Activated CD8-positive, alpha-beta memory T cell treated with anti-CD3 and anti-CD28 coated beads for 24 hours (primary cell): ENCODE measurements around the gene SH3BGRL2.
"Not testable (repeated sequence)": the region's sequence is repeated elsewhere in the genome, so short reads cannot be mapped to it uniquely, and the experiment has no call there.

Experiments used
- DNase-seq: peaks from one replicate; pipeline ENCODE4 v3.0.0-alpha.2; 2020

SH3BGRL2 gene

DNA sequence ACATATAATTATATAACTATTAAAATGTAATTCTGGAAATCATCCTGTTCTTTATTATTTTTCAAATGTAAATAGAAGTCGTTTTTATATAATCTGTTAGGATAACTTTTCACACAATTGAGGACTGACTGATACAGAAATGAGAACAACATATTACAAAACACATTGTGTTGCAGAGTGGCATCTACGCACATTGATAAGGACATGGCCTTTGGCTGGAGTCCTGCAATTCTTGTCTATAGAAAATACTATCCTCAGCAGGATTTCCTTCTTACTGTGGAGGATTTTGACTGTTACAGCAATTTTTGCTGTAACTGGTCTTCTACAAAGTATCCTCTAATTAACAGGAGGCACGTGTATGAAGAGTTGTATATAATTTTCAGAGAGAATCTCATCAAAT is 19.8 kb downstream of the SH3BGRL2 start:
- DNase-seq = no peak

DNA sequence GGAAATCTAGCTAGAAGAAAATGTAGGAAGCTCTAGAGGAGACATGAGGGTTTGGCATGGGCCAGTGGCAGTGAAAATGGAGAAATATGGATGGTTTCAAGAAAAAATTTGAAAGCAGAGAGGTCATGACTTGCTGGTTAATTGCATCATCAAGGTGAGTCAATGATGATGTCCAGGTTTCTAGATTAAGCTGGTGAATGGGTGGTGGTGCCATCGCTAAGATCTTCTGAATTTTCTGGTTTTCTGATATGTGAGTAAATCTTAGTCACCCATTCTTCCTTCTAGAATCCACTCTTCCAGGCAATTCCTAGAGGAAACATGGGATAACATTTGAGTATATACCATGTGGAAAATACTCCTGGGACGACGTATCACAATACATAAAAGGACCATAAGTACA is 25.0 kb downstream of the SH3BGRL2 start:
- no peak for DNase-seq

DNA sequence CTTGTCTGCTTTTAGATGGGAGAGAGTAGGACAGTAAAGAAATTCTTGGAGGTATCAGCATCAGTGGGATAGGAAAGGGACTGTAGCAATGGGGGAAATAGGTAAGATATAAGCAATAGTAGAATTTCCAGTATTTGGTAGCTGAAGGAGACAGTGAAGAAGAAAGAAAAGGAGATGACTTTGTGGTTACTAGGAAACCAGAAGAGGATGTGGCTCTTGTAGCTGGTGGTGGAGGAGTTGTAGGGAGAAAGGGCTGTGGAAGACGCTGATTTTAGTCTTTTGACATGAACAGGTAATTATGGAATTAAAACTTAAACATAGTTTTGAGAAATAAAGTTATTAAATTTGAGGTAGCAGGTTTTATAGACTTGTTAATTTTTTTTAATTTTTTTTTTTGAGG is 26.1 kb downstream of the SH3BGRL2 start:
- DNase-seq = no peak

DNA sequence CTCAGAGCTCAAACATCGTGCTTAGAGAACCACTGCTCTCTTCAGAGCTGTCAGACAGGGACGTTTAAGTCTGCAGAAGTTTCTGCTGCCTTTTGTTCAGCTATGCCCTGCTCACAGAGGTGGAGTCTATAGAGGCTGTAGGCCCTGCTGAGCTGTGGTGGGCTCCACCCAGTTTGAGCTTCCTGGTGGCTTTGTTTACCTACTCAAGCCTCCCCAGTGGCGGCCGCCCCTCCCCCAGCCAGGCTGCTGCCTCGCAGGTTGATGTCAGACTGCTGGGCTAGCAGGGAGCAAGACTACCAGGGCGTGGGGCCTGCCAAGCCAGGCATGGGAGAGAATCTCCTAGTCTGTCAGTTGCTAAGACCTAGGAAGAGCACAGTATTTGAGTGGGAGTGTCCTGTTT is 32.5 kb downstream of the SH3BGRL2 start:
- not testable (repeated sequence) for DNase-seq

DNA sequence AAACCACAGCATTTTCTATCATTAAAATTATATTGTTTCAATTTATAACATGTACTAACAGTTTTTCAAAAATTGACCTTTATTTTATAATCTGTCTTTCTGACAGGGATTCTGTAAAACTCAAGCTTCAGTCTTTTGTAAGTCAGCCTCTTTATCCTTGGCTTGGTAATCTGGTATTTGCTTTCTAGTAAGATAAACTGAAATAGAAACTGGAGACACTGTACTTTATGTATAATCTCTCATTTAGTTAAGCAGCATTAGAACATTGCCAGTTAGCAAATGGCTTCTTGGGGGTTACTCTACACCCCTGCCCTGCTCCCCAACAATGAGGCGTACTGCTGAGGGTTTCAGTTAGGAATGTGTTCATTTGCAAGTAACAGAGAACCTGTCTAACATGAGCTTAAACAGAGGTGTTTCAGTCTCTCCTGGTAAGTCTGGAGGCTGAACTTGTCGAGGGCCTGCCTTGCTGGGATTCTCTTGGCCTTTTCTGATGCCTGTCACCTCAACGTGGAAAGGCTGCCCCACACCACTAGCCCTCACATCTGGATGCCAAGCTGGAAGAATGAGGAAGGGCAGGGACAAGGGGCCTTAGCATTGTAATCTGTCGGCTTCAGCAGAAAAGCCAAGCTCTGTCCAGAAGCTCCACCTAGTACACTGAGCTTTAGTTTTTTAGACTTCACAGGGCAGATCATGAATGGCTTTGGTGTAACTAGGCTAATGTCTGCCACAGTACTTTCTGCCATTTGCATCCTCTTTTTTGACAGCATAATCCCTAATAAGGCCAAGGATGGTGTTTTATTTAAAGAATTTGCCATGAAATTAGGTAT is 34.8 kb downstream of the SH3BGRL2 start:
- no peak for DNase-seq

DNA sequence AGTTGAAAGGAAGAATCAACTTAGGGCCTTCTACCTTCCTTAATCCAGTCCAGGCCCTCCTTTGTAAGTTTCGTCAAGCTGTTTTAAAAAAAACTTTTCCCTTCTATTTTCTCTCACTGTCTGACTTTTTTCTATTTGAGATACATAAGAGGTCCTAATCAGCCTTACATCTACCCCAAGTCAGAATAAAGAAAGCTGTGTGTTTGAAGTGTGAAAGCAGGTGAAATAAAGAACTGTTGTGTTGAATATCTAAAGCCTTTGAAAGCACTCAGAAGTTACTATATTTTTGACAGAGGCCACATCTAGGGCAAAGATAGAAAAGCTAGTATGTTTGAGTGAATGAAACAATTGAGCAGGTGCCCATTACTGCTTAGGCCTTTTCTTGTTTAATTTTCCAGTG is 35.5 kb downstream of the SH3BGRL2 start:
- DNase-seq = no peak

DNA sequence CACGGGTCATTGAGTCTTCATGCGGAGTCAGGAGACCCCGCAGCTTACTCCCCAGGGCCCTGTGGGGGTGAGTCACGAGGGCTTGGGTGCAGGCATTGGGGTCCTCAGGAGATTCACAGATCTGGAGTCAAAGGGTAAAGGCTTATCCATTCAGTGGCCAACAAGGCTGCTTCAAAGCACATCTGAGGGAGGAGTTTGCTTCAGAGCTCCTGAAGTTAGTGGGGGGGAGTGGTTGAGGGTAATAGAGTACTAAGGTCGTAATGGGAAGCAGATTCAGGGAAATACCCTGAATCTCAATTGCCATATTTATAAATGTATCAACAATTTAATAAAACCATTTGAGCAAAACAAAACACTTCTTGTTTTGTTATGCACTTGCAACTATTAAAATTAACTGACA is 37.3 kb downstream of the SH3BGRL2 start:
- DNase-seq = no peak

DNA sequence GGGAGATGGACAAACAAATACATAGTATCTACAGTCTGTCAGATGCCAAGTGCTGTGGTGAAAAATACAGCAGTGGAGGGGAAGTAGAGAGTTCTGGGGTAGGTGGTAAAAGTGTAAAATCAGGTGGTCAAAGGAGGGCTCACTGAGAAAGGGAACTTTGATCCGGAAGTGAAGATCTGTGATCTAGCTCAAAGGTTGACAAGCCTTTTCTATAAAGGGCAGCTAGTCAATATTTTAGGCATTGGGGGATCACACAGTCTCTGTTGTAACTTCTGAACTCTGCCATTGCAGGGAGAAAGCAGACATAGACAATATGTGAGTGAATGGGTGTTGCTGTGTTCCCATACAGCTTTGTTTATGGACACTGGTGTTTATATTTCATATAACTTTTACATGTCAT is 38.6 kb downstream of the SH3BGRL2 start:
- no peak for DNase-seq

DNA sequence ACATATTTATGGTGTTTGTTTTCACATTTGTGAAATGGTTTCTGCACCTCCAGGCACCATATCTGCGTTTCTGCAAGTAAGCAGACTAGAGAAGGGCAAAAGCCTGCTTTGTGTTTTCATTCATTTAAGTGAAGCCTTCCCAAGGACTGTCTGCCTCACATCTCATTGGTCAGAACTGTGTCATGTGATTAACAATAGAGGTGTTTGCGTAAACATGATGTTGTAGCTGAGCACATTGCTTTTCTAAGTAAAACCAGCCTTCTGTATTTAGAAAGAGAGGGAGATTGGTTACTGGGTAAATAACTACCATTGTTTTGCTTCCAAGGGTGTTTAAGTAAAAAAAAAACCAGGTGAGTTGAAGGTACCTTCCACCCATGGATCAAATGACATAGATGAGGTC is 39.7 kb downstream of the SH3BGRL2 start:
- no peak for DNase-seq

DNA sequence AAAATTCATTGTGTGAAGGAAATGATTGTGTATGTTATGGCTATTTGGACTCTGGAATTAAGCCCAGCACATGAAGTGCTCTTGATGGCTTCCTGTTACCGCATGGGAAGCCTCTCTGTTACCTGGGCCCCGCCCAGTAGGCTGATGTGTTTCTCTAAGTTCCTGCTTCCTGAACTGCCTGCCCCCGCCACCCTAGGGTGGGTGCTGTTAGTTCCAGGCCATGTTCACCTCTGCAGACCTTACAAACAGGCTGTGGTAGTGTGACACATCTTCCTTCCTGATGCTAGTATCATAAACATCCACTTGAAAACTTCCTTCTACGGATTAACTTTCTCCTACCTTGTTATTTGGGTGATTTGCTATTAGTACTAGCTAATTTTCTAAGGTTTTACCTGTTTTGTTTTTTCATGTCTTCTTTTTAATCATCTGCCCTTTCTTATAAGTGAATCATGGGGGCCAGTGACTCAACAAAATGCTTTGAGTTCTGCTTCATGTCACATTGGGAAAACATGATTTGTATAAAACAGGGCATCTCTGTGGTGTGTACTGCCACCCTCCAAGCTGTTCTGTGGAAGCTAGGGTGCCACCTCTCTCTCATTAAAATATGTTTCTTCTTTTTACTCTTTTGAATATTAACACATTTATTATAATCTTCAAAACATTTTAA is 40.6 kb downstream of the SH3BGRL2 start:
- DNase-seq = peak; percentile 75

DNA sequence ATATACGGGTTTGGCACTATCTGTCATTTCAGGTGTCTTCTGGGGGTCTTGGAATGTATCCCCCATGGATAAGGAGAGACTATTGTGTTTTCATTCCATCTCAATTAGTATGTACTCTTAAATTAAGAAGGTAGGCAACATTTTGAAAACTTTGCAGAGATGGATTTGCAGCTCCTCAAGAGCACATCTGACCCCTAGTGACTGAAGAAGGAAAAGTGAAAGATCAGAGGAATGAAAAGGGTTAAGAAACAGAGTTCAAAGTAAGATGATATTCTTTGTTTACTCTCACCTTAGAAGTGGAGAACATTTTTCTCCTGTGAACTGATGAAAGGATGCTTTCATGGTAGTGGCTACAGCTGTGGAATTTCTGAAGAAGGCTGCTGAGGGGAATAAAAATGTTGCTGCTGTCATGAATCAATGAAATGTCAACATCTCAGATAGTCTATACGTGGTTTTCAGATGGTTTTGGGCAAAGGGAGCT is 41.5 kb downstream of the SH3BGRL2 start:
- no peak for DNase-seq

DNA sequence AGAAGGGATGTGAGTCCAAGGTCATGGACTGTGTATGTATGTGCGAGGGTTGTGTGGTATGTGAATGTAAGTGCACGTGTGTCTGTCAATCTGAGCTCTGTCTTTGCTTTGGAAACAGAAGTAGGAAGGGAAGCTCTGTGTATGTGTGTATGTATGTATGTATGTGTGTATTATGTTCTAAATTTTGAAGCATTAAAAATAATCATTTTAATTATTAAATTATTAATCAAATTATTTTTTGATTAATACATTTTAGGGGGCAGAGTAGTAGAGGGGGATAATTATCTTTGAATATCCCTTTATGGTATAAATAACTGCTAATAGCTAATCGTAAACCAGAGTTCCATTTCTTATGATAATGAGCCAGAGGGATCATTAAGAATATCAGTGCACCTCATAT is 42.8 kb downstream of the SH3BGRL2 start:
- no peak for DNase-seq

DNA sequence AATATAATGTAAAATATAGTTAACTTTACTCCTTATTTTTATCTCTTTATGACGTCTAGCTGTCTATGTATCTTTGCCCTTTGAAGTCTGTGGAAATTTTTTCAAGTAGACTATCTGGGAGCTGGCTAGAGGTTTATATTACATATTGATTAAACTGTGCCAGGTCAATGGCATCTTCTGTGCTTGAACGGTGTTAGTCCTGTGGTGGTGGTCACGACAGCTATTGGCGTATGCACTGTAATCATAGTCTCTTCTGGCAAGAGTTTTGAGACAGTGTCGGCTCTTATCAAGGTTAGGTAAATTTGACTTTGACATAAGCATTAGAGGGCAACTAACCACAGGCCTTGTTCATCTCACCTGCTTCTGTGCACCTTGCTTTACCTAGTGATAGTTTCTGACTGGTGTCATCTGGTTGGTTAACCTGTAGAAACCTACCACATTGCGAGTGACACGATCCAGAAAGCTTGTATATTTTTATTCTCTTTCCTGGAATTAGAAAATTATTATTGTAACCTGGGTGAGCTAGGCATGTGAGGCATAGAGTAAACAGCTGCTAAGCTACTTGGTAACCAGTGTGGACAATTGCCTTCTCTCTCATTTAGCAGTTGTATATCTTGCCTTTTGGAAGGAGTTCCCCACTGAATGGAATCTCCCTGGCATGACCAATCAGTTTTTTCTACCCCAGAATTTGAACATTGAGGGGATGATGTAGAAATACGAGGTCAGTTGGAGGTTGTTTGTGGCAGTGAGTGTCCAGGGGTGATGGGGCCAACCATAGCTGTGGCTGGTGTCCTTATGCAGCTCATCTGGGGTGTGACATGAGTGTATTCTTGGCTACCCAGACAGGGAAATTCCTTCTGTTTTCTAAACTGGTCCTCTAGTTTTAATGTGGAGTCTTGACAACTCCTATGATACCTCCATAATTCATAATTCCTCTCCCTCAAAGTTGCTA is 45.9 kb downstream of the SH3BGRL2 start:
- no peak for DNase-seq

DNA sequence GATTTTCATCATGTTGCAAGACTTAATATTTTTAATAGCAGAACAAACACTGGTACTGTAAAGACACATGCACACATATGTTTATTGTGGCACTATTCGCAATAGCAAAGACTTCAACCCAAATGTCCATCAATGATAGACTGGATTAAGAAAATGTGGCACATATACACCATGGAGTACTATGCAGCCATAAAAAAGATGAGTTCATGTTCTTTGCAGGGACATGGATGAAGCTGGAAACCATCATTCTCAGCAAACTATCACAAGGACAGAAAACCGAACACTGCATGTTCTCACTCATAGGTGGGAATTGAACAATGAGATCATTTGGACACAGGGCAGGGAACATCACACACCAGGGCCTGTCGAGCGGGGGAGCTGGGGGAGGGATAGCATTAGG is 51.6 kb downstream of the SH3BGRL2 start:
- not testable (repeated sequence) for DNase-seq

DNA sequence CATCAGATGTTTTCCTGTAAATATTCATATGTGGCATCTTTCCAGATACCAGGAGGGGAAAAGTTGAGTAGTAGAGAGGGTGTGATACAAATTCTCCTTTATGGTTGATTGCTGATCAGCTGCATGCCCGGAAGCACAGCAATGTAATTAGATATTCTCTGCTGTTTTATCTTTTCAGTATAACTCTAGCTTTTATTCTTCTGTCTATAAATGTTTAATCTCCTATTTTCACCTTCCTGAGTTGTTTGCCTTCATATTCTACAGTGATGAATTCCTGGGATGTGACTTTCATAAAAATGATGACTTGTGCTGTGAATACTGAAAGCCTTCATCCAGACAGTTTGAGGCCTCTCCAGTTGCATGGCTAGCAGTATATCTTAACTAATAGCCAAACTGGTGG is 53.7 kb downstream of the SH3BGRL2 start:
- no peak for DNase-seq

DNA sequence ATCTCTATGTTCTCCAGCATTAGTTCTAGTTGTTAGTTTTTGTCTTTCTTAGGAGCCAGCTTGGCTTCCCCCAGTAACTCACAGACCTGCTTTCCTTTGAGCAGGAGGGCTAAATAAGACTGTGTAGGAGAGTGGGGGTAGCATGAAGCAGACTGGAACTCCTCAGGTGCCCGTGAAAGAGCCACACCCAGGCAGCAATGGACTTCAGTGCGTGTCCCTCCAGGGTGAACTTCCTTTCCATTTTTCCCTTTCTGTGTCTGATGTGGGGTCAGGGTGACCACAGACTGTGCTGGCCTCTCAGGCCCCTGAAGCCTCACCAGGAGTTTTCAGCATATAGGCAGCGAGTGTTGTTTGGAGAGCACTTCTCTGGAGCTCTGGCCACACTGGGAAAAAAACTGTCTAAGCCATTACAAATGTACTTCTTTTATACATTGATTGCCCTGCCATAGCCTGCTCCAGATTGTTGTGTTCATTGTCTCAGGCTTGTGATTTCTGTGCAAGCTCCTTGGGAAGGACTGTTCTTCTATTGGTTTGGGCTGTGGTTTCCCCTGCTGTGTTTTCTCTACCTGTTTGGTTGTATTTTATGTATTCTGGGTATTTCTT is 55.7 kb downstream of the SH3BGRL2 start:
- DNase-seq = no peak

DNA sequence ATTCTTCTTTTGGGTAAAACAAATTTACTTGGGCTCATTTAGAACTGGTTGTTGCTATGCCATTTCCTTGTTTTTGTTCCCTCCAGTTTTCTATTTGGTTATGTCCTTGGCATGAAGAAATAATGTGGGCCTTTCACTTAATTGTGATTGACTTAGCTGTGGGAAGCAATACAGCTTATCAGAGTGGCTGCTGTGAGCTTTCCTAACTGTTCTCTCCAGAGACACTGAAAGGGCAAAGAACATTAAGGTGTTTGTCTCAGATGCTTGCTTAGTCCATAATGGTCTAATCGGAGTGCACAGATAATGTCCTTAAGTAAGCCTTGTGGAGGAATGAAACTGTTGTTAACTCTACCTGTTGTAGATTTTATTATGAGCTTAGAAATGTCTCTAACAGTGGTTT is 56.6 kb downstream of the SH3BGRL2 start:
- no peak for DNase-seq

DNA sequence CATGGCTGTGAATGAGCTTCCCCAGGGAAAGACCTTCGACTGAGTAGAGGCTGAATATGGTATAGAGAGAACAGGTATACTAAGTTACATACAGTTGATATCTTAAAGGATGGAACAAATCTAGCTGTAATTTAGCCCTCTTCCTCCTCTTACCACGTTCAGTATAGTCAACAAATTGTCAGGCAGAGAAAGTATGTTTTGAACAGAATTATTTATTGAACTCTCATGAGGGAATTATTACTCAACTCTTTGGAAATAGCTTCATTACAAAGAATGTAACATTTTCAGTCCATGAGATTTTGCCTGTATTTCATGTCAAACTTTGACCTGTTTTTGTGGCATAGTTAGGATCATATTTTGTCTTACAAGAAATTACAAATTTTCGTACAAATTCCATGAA is 63.0 kb downstream of the SH3BGRL2 start:
- no peak for DNase-seq

DNA sequence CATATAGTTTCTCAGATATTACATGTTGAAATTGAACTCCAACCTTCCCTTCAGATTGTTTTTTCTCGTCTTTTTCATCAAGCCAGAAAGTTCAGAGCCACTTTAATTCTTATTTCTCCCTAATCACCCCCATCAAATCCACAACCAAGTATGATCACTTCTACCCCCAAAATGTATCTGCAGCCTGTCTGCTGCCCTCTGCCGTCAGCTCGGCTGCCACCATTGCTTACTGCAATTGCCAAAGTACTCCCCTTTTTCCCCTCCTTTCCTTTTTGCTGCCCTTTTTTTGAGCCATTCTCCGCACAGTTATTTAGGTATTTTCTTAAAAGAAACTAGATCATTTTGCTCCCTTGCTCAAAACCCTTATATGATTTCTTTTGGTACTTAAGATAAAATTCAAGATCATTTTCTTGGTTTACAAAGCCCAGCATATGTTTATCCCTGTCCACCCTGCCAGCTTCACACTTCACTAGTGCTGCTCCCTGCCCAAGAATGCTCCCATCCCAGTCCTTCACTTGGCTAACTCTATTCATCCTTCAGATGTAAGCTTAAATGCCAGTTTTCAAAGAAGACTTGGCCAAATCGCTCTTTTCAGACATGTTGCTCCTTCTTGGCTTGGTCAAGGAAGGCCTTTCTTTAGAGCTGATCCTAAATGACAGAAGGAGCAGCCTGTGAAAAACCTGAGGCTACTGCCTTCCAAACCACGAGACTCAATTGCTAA is 63.7 kb downstream of the SH3BGRL2 start:
- DNase-seq = no peak

DNA sequence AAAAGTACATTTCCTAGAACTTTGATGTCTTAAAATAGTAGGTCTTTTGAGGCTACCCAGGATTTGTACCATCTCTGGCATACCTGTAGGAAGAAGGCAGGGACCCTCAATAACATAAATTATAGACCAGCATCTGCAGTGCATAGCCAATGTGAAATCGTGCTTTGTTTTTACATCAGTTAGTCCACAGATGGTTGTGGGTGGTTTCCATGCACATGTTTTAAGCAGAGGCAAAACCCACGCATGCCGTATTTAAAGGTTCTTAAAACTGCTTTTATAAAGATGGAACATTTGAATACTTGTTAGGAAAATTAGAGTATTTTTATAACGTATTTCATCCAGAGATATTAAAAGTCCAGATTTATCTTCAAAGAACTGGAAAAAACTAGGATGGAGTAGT is 66.3 kb downstream of the SH3BGRL2 start:
- no peak for DNase-seq

DNA sequence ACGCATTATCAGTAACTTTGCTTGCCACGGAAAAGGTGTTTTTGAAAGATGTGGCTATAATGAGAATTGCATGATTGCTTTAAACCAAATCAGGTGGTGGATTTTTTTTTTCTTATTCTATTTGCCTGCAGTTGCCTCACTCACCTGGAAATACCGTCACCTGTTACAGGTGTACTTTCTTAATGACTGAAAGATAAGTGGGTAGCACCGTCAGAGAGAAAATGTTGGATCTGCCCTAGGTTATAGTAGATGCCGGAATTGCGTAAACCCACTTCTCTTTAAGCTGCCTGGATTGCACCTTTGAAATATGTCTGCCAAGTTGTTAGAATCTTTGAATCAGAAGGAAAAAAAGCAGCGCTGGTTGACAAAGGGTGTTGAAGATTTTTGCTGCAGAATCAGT is 68.5 kb downstream of the SH3BGRL2 start:
- no peak for DNase-seq

DNA sequence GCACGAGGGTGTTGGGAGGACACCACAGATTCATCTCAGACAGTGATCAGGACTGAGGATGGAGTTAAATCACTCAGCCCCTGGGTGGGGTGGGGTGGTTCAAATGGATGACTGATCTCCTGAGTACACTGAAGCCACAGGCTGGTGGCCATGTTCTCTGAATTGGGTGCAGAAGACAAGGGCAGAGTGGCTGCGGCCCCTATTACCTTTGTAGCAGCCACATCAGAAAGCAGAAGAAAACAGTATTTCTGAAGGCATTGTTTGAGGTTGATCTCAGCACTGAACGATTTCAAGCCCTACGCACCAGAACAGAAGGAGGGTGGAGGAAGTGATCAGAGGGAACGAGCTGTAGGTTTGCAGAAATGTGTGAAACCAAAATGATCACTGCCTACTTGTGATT is 71.6 kb downstream of the SH3BGRL2 start:
- peak; percentile 69 for DNase-seq
